ENCODE results near the gene WASHC2C.
"Not testable (repeated sequence)": the region's sequence is repeated elsewhere in the genome, so short reads cannot be mapped to it uniquely, and the experiment has no call there.

DNA sequence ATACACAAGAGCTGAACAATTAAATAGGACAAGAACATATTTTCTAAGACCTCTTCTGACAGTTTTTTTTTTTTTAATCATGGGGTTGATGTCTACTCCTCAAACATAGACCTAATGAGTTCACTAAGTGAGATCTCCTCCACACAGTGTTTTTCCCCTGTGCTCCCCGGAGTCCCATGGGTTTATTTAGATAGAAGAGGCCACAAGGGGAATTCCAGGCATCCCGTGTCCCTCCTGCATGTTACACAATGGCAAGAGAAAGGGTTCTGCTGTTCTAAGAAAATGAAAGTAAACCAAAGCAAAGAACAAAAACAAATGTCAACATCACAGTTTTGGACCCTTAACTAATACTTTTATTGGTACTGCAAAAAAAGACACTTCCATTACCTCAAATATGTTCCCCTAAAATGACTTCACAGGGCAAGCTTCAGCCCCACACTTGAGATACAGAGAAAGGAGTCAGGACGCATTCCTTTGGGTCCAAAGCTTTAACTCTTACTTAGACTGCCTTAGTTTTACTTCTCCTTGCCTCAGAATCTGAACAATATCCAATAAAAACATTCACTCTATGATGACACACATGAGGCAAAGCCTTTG lies 16.8 kb upstream of the WASHC2C start:
- TF ChIP-seq, protein P1, sequence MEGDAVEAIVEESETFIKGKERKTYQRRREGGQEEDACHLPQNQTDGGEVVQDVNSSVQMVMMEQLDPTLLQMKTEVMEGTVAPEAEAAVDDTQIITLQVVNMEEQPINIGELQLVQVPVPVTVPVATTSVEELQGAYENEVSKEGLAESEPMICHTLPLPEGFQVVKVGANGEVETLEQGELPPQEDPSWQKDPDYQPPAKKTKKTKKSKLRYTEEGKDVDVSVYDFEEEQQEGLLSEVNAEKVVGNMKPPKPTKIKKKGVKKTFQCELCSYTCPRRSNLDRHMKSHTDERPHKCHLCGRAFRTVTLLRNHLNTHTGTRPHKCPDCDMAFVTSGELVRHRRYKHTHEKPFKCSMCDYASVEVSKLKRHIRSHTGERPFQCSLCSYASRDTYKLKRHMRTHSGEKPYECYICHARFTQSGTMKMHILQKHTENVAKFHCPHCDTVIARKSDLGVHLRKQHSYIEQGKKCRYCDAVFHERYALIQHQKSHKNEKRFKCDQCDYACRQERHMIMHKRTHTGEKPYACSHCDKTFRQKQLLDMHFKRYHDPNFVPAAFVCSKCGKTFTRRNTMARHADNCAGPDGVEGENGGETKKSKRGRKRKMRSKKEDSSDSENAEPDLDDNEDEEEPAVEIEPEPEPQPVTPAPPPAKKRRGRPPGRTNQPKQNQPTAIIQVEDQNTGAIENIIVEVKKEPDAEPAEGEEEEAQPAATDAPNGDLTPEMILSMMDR (IDR thresholded peaks at IDR 0.05; ENCODE audit: insufficient read depth, low read length, poor library complexity, severe bottlenecking): not testable (repeated sequence)
- not testable (repeated sequence) for TF ChIP-seq EZH2phosphoT487 (conservative IDR thresholded peaks at IDR 0.05; ENCODE audit: low read length)
